Activated CD8-positive, alpha-beta memory T cell treated with anti-CD3 and anti-CD28 coated beads, Interleukin-2, amount 50 U/mL, for 1 hour (primary cell): ENCODE measurements around the gene CTNND2.
"Not testable (repeated sequence)": the region's sequence is repeated elsewhere in the genome, so short reads cannot be mapped to it uniquely, and the experiment has no call there.

Experiments used
- DNase-seq: peaks from one replicate; pipeline ENCODE4 v3.0.0-alpha.2; 2020; ENCODE audit errors: extremely low read depth

Gene CTNND2

DNA sequence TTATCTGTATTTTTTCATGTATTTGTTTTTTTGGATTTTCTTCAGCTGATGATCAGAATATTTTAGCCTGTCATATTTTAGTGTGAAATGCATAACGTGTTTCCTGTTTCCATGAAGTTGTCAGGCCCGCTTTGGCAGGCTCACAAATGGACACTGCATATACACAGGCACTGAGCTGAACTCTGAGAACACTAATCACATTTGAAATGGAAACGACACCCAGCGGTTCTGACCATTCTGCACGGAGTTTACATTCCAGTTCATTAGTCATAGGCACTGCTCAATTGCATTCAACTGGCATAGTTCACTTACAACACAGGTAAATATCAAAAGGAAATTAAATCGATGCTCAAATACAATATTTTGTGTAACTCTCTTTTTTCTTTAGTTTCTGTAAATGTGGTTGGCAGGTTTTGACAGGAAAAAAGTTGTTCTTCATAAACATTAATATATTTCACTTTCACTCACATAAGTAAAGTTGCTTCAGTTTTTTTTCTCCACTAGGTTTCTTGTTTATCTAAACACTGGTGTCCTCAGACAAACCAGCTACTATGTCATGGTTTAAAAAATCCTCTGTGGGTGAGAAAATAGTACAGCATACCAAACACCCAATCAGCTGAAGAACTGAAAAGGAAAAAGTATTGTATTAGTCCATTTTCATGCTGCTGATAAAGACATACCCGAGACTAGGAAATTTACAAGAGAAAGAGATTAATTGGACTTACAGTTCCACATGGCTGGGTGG is 584.2 kb downstream of the CTNND2 start:
- no peak for DNase-seq

DNA sequence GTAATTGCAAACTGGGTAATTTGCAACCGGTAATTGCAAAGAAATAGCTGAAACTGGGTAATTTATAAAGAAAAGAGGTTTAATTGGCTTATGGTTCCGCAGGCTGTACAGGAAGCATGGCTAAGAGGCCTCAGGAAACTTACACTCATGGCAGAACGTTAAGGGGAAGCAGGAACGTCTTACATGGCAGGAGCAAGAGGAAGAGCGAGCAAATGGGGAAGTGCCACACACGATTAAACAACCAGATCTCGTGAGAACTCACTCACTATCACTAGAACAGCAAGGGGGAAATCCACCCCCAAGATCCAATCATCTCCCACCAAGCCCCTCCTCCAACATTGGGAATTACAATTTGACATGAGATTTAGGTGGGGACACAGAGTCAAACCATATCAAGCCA is 590.6 kb downstream of the CTNND2 start:
- not testable (repeated sequence) for DNase-seq

DNA sequence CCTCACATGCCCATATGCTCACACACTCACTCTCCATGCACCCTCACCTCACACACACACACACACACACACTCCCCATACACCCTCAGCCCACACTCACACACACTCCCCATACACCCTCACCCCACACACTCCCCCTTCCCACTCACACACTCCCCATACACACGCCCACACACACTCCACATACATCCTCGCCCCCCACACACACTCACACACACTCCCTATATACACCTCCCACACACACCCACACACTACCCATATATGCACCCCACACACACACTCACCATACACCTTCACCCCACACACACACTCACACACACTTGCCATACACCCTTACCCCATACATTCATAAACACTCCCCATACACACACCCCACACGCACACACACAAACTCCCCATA is 592.5 kb downstream of the CTNND2 start:
- DNase-seq = no peak

DNA sequence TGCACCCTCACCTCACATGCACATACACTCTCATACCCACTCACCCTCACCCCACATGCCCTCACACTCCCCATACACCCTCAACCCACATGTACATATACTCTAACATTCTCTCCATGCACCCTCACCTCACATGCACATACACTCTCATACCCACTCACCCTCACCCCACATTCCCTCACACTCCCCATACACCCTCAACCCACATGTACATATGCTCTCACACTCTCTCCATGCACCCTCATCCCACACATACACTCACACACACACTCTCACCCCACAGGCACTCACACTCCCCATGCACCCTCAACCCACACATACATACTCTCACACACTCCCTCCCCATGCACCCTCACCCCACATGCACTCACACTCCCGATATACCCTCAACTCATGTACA is 593.0 kb downstream of the CTNND2 start:
- DNase-seq = no peak

DNA sequence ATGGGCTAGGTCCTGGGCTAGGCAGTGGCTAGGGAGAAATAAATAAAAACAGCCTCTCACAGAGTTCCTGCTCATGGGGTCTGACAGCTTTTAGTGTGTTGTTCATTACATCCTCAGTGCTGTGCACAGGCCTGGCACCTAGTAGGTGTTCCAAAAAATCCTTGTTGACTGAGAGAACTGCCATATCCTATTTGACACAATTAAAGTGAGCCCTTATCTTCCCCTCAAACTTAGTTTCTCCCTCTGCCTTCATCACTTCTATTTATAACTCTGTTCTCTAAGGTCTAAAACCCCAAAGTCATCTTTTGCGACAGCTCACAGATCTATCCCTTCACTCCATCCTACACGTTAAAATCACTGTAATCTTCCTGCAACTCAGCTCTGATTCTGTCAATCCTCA is 594.1 kb downstream of the CTNND2 start:
- no peak for DNase-seq

DNA sequence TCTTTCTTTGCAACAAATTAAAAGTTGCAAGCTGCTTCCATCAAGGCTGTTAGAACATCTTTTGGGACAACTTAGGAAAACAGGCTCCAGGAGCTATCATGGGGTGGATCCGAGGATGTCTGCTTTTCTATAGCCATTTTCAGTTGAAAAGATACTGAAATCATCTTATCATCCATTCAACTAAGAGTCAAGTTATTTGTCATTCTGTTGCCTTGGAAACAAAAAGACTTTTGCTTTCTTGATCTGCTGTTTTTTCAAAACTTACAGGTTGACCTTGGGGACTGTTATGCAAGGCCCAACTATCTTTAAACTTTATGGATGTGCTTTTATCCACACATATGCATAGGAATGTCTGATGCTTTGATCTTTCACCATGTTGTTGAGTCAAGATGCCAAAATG is 597.9 kb downstream of the CTNND2 start:
- no peak for DNase-seq

DNA sequence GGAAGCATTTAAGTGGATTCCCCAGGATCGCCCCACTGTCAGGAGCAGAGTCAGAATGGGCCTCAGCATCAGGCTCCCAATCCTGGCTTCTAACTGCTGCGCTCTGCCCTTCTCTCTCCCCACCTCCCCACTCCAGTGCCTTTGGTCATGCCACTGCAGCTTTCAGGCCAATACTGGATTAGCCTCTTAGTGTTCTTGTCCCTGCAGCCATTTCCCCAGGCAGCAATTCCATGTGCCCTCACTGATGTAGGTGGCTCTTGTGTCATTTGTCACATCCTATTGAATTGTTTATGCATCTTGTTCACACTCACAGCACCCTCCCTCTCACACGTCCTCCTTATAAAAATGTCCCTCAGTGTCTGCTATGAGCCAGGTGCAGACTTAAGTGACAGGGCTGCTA is 599.0 kb downstream of the CTNND2 start:
- no peak for DNase-seq

DNA sequence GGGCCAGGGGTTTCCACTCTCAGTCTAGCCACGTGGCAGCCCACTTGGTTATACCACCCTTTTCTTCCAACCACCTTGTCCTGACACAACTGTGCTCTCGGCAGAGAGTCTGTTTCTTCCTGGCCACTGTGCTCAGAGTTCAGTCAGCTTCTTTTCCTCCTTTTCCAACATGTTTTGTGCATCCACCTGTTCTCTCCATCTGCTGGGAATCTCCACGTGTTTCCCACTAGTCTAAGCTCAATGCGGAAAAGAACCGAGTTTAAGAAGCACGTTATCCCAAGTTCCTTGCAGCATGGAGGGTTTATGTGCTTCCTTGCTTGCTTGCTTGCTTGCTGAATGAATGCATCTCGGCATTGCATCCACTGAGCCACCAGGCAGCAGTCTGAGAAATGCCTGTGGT is 599.6 kb downstream of the CTNND2 start:
- no peak for DNase-seq

DNA sequence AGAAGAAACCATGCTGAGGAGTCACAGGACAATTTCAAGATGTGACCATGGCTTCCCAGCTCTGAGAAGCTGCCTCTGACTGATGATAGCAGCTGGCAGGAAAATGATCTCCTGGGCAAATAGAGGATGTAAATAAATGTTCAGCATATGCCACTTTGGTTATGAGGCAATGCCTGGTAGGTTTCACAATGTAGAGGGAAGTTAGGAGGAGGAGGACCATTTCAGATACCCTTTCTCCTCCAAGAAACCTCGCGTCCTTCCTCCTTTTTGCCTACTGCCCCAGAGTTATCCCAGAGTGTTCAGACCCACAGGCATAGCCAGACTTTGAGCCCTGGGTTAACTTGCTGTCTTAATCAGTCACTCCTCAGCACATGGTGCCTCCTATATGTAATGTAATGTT is 601.6 kb downstream of the CTNND2 start:
- no peak for DNase-seq

DNA sequence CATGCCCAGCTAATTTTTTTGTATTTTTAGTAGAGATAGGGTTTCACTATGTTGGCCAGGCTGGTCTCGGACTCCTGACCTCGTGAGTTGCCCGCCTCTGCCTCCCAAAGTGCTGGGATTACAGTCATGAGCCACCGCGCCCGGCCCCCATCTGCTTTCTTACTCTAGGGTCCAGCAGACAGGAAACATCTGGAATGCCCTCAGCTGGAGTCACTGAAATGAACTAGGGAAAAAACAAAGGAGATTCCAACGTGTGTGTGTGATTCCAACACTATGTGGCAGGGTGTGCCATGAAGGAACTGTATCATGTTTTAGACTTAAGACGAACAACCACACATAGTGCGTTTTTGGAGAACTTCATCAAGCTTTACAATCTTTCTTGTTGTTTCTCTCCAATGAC is 603.1 kb downstream of the CTNND2 start:
- DNase-seq = no peak

DNA sequence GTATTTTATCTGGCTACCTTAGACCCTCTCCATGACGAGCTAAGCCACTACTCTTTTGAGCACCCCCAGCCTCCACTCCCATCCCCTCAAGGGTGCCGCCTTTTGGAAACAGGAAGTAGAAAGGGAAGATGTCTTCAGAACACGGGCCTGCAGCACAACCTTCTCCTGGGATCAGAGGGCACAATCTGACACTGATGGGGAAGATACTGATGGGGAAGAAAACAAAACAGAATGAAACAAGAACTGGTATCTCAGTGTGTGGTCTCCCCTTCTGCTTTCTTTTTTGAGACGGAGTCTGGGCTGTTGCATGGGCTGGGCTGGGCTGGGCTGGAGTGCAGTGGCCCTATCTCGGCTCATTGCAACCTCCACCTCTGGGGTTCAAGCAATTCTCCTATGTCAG is 603.5 kb downstream of the CTNND2 start:
- DNase-seq = no peak

DNA sequence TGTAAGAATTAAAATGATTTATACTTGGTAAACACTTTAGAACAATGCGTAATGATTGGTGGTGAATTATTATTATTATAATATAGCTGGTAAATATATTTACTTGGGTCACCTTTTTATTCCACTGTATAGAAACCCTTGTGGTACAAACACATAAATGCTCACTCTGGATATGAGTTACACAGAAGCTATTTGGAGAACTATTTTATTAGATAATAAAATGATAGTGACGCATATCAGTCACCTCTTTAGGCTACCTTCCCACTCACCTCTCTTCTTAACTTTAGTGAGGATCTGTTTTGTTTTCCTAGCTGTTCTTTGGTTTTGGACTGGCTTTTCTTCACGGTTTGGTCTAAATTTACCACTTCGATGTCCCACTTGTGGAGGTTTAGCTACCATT is 605.4 kb downstream of the CTNND2 start:
- DNase-seq = no peak

DNA sequence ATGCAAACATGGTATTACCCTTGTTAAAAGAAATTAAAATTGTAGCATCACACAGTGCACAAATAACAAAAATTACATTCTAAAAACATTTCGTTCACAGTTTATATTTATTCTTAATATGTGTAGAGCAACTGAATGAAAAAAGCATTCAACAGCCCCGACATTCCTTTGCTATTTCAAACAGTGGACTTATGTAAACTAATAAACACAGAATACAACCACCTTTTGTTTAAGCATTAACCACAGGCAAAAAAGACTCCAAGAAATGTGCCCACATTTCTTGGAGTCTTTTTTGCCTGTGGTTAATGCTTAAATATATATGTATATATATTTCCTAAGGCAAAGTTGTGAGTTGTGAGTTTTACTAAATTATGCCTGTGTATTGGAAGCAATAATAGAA is 610.7 kb downstream of the CTNND2 start:
- no peak for DNase-seq

DNA sequence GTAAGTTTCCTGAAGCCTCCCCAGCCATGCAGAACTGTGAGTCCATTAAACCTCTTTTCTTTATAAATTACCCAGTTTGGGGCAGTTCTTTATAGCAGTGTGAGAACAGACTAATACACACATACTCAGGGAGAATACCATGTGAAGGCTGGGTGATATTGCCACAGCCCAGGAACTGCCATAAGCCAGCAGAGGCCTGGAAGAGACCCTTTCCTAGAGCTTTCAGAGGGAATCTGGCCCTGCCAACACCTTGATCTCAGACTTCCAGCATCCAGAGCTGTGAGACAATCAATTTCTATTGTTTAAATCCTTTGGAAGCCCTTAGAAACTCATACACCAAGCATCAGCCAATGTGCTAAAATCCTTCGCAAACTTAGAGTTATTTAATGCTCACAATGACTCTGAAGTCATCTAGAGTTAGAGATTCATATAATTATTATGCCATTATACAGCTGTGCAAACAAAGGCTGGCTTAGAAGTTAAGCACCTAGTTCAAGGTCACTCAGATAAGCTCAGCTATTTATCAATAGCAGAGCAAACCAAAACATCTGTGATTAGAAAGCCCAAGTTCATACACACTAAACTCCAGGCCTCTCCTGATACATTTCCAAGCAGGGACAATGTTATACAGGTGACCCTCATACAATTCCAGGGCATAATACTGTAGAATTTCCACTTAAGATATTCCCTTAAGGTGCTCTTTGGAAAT is 611.4 kb downstream of the CTNND2 start:
- no peak for DNase-seq

DNA sequence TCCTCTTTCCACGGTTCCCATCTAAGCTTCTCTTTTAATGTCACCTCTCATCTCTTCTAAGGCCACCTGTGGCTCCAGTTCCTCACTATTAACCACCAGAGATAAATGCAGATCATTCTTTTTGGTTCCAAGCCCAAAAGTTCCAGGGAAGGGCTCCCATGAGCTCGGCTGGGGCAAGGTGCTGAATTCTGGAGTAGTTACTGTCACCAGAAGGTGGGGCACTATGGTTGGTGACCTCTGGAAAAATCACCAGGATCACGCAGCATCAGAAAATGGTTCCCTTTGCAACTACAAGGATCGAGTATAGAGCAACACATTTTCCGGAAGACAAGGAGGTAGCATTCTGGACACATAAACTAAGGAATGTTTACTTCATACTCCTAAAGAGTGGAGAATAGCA is 614.5 kb downstream of the CTNND2 start:
- no peak for DNase-seq

DNA sequence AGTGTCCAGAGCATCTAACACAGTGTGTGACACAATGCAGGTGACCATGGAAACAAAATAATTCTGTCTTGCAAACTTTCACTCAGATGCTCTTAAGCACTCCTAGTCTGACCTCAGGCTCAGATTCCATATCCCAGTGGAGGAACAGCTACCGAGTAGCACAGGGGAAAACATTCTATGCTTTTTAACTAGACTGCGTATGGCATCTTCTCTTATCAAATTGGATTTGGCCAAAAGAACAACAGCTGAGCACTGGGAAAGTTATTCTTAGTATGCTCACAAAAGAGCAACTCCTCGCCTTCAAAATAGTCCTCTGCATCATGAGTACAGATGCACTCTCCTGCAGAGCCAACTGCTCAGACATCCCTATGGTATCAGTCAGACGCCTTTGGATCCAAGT is 615.0 kb downstream of the CTNND2 start:
- DNase-seq = no peak

DNA sequence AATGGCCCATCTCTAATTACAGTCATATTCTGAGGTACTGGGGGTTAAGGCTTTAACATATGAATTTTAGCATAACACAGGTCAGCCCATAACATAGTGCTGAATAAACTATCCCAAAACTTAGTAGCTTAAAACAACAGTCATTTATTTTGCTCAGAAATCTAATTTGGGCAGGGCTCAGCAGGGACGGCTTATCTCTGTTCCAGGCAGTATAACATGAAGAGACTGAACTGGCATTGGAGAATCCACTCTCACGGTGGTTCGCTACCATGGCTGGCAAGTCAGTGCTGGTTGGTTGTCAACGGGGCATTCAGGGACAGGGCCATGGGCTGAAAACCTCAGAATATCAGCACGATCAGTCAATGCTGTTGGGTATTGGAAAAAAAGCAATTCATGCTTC is 622.4 kb downstream of the CTNND2 start:
- DNase-seq = no peak

DNA sequence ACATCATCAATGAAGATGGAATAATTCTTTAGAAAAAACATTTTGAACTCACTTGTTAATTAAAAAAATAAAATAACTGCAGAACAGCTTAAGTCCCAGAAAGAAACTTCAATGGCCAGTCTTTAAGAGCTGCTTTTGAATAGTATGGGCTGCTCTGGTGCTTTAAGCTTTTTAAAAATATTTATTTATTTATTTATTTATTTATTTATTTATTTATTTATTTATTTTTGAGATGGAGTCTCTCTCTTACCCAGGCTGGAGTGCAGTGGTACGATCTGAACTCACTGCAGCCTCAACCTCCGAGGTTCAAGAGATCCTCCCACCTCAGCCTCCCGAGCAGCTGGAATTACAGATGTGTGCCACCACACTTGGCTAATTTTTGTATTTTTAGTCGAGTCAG is 626.9 kb downstream of the CTNND2 start:
- DNase-seq = no peak

DNA sequence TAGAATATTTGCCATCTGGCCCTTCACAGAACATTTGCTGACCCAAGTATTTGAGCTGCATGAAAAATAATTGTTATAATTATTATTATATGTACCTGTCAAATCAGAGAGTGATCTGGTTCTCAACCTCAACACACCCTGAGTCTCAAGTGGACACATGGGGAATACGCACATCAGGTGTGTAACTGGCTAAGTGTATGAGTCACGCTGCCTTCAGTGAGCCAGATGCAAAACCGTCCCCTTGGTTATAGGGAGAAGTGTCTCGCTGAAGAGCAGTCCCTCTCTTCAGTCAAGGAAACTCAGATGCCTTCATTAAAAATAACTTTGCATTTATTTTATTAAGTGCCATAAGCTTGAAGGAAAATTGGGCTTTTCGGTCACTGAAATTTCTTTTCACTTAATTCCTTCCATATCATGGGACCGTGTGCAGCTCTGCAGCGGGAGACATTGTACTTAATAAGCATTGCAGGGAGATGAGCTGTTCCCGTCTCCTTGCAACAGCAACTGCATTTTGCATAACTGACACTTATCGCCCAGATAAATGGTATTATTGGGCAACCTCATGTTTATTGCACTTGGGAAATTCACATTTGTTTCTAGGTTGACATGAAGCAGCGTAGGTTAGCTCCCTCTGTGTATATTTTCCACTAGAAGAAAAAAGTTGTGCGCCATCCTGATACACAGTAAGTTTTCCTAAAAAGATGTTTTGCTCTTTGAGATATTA is 630.9 kb downstream of the CTNND2 start:
- DNase-seq = no peak

DNA sequence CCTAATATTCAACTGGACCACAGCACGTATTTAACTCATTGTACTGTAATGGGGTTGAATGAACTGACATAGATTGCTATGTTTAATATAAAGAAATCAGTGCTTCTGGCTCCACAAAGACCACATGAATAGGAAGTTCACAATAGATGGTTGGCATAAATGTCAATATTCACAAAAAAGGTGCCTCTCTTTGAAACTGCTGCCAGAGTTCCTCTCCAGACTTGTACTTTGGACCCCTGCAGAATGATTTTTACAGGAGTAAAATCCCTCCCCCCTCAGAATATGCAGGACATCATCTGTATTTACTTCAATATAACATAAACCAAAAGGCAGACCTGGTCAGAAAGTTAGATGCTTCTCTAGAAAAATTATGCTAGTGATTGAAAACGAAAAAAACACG is 634.7 kb downstream of the CTNND2 start:
- DNase-seq = no peak

DNA sequence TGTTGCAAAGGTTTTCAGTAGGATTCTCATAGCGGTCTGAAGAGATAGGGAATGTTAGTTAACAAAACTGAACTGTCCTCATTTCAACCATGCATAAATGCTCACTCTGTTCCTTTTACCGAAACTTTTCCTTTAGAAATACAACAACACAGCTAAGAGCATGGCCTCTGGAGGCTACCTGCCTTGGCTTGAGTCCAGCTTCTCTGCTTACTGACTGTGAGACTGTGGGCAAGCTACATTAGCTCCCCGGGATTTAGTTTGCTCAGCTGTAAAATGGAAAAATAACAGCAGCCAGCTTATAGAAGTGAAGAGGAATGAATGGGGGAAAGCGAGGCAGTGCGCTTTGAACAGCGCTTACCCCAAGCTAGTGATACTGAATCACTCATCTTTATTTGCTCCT is 635.4 kb downstream of the CTNND2 start:
- no peak for DNase-seq

DNA sequence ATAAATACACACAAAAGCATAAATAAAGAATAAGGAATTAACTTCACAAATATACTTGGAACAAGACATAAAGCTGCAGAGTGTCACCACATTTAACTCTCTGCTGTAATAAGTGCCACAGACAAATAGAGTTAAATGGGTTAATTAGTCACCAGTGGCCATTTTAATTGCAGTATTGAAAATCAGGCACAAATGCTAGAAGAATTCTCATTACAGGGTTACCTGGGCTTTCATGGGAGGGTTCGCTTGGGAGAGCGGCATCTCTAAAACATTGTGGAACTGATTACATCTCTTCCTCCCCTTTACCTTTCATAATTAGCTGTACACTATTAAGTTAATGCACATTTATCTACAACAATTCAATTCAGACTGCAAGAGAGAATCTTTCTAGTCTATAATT is 637.9 kb downstream of the CTNND2 start:
- no peak for DNase-seq

DNA sequence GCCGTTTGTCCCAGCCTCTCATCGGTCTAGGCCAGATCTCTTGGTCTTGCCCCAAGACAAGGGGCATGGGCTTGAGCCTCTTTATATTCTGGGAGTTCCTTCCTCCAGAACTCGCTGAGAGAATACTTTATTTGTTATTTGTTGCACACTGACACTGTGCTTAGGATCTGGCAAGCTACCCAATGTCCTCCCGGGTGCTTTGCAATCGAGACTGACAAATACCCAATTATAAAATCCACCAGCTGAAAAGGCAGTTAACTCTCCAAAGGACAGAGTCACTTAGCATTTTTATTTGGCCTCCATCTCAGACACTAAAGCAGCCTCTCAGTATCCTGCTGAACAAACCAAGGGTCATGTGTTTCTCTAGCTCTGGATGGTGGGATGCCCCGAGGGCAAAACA is 643.0 kb downstream of the CTNND2 start:
- no peak for DNase-seq
